ENCODE data around the gene ANKS6. TPM values are rescaled to one million over a fixed set of nuclear protein-coding genes. Genes with fewer than 3 reads are reported as not detected.

ANKS6 gene
- total RNA-seq, 2 experiments from 2014 or later, result 11.8 to 12.2 TPM

DNA sequence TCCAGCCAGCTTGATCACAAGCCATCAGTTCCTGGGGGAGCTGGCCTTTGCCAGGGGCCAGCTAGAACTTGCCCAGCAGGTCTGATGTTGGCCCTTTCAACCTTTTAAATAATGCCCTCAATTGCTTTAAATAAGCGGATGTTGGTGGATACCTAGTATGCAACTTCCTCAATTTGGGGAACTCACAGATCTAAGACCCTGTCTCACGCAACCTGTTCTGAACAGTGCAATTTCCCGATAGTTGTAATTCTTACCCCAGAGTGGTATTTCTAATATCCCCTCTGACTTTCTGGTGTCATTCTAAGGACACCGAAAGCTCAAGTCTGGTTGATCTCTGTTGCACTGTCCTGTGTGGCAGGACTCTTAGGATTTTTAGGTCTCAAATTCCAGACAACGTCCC, 34.2 kb upstream of the ANKS6 start:
- Mint-ChIP-seq H3K27ac (no peak overlapping the region), H3K4me3 (no peak overlapping the region), H3K9me3 (no peaks in the 10 kb centered on the region), H3K4me1 (ENCODE audit: low read depth) (no peaks in the 10 kb centered on the region), H3K27me3 (no peaks in the 10 kb centered on the region), H3K36me3 (ENCODE audit: low read depth) (peaks cover 52% of the 10 kb centered on the region)
- no peaks in the 10 kb centered on the region for H3K4me1 ChIP-seq (ENCODE audit: insufficient read depth, low read length)
- H3K27ac ChIP-seq (ENCODE audit: low read depth in 1 of 2, low read length in 2 of 2), result no peak overlapping the region
- CTCF ChIA-PET, result no interaction called here
- POLR2A ChIA-PET, result no interaction called here
- intact Hi-C loops (cut with DNase I, micrococcal nuclease), result no loop called here
- peaks cover 8% of the 10 kb centered on the region for H3K36me3 ChIP-seq (ENCODE audit: insufficient read depth, low read length)
- ATAC-seq (ENCODE audit: poor library complexity), result no peak
- H3K27me3 ChIP-seq (ENCODE audit: control insufficient read depth in 1 of 2, insufficient read depth in 2 of 2, low read length in 2 of 2), result no peaks in the 10 kb centered on the region
- H3K4me3 ChIP-seq (ENCODE audit: low read length), result no peak overlapping the region
- H3K9me3 ChIP-seq (ENCODE audit: control insufficient read depth in 1 of 2, insufficient read depth in 1 of 2, low read length in 2 of 2), result no peaks in the 10 kb centered on the region
- DNase-seq, result no peak
- TF ChIP-seq, protein P1, sequence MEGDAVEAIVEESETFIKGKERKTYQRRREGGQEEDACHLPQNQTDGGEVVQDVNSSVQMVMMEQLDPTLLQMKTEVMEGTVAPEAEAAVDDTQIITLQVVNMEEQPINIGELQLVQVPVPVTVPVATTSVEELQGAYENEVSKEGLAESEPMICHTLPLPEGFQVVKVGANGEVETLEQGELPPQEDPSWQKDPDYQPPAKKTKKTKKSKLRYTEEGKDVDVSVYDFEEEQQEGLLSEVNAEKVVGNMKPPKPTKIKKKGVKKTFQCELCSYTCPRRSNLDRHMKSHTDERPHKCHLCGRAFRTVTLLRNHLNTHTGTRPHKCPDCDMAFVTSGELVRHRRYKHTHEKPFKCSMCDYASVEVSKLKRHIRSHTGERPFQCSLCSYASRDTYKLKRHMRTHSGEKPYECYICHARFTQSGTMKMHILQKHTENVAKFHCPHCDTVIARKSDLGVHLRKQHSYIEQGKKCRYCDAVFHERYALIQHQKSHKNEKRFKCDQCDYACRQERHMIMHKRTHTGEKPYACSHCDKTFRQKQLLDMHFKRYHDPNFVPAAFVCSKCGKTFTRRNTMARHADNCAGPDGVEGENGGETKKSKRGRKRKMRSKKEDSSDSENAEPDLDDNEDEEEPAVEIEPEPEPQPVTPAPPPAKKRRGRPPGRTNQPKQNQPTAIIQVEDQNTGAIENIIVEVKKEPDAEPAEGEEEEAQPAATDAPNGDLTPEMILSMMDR (IDR thresholded peaks at IDR 0.05), result no peak

DNA sequence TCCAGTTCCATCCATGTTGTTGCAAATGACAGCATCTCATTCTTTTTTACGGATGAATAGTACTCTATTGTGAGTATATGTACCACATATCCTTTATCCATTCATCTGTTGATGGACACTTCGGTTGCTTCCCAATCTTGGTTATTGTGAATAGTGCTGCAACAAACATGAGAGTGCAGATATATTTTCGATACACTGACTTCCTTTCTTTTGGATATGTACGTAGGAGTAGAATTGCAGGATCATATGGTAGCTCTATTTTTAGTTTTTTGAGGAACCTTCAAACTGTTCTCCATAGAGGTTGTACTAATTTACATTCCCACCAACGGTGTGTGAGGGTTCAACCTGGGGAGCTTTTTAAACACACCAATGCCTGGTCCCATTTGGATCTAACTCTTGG, 33.4 kb upstream of the ANKS6 start:
- Histone ChIP-seq H3K36me3 (ENCODE audit: insufficient read depth, low read length) (peaks cover 8% of the 10 kb centered on the region), H3K4me3 (ENCODE audit: low read length) (no peak overlapping the region), H3K27me3 (ENCODE audit: control insufficient read depth in 1 of 2, insufficient read depth in 2 of 2, low read length in 2 of 2) (no peaks in the 10 kb centered on the region), H3K27ac (ENCODE audit: low read depth in 1 of 2, low read length in 2 of 2) (no peak overlapping the region), H3K4me1 (ENCODE audit: insufficient read depth, low read length) (no peaks in the 10 kb centered on the region), H3K9me3 (ENCODE audit: control insufficient read depth in 1 of 2, insufficient read depth in 1 of 2, low read length in 2 of 2) (no peaks in the 10 kb centered on the region)
- no peaks in the 10 kb centered on the region for H3K9me3 Mint-ChIP-seq
- H3K4me3 Mint-ChIP-seq, result no peak overlapping the region
- DNase-seq (no peak), ATAC-seq (ENCODE audit: poor library complexity) (no peak)
- peaks cover 44% of the 10 kb centered on the region for H3K36me3 Mint-ChIP-seq (ENCODE audit: low read depth)
- POLR2A ChIA-PET, result no interaction called here
- intact Hi-C loops (cut with DNase I, micrococcal nuclease), result no loop called here
- H3K4me1 Mint-ChIP-seq (ENCODE audit: low read depth), result no peaks in the 10 kb centered on the region
- no peak overlapping the region for H3K27ac Mint-ChIP-seq
- CTCF ChIA-PET, result no interaction called here
- TF ChIP-seq, protein P1 (IDR thresholded peaks at IDR 0.05), result no peak
- H3K27me3 Mint-ChIP-seq, result no peaks in the 10 kb centered on the region

DNA sequence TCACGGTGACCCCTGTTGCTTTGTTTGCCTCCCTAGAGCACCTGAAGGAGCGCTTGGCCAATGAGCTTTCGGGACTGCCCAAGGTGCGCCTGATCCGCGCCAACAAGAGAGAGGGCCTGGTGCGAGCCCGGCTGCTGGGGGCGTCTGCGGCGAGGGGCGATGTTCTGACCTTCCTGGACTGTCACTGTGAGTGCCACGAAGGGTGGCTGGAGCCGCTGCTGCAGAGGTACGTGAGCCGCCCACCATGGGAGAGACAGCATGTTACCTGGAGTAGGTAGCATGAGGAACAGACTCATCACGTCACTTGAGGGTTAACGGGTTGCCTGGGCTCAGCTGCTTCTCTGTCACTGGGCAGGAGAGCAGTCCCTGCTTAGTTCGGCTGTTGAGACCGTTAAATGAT, 30.4 kb upstream of the ANKS6 start:
- ChIA-PET CTCF (no interaction called here), POLR2A (no interaction called here)
- Histone ChIP-seq H3K9me3 (ENCODE audit: control insufficient read depth in 1 of 2, insufficient read depth in 1 of 2, low read length in 2 of 2) (peaks cover 0 to 9% of the 10 kb centered on the region in 2 experiments), H3K27me3 (ENCODE audit: control insufficient read depth in 1 of 2, insufficient read depth in 2 of 2, low read length in 2 of 2) (no peaks in the 10 kb centered on the region), H3K4me3 (ENCODE audit: low read length) (no peak overlapping the region), H3K36me3 (ENCODE audit: insufficient read depth, low read length) (peaks cover 4% of the 10 kb centered on the region), H3K27ac (ENCODE audit: low read depth in 1 of 2, low read length in 2 of 2) (no peak overlapping the region), H3K4me1 (ENCODE audit: insufficient read depth, low read length) (no peaks in the 10 kb centered on the region)
- Mint-ChIP-seq H3K4me1 (ENCODE audit: low read depth) (no peaks in the 10 kb centered on the region), H3K36me3 (ENCODE audit: low read depth) (peaks cover 44% of the 10 kb centered on the region), H3K27me3 (no peaks in the 10 kb centered on the region), H3K4me3 (no peak overlapping the region), H3K9me3 (no peaks in the 10 kb centered on the region), H3K27ac (no peak overlapping the region)
- intact Hi-C loops (cut with DNase I, micrococcal nuclease), result no loop called here
- TF ChIP-seq, protein P1 (IDR thresholded peaks at IDR 0.05), result no peak
- ATAC-seq (ENCODE audit: poor library complexity), result no peak
- no peak for DNase-seq

Data from CD4-positive, alpha-beta T cell (primary cell).